Measurements from ENCODE around the gene PLEKHG4B. TPM values are rescaled to one million over a fixed set of nuclear protein-coding genes. Genes with fewer than 3 reads are reported as not detected.
"Not testable (repeated sequence)": the region's sequence is repeated elsewhere in the genome, so short reads cannot be mapped to it uniquely, and the experiment has no call there.

The PLEKHG4B gene
- total and polyA plus RNA-seq, 4 experiments from 2014 or later, result not detected

- Histone ChIP-seq H3K36me3 (ENCODE audit: insufficient read depth, low read length) (no peaks in the 10 kb centered on the region), H3K27ac (ENCODE audit: low read depth, low read length) (no peak overlapping the region), H3K27me3 (ENCODE audit: insufficient read depth, low read length) (no peaks in the 10 kb centered on the region), H3K4me1 (ENCODE audit: insufficient read depth, low read length) (no peaks in the 10 kb centered on the region), H3K4me3 (ENCODE audit: low read length in 2 of 2) (no peak overlapping the region), H3K9me3 (ENCODE audit: control insufficient read depth in 1 of 2, low read length in 2 of 2) (no peaks in the 10 kb centered on the region)
- no peak for DNase-seq
- ChIA-PET CTCF (ENCODE audit: partially characterized antibody) (interaction anchor here (0.9 kb wide), 1 partner anchor 24 kb away, joined by 4 read pairs; no protein-coding TSS in a partner anchor), POLR2A (ENCODE audit: partially characterized antibody) (no interaction called here)
- Mint-ChIP-seq H3K4me1 (no peaks in the 10 kb centered on the region), H3K9me3 (peaks cover 0 to 2% (median 0%) of the 10 kb centered on the region in 8 donors), H3K4me3 (no peak overlapping the region), H3K27ac (no peak overlapping the region), H3K36me3 (no peaks in the 10 kb centered on the region), H3K27me3 (peaks cover 8 to 14% of the 10 kb centered on the region in 2 donors)
- intact Hi-C loops (cut with micrococcal nuclease), result no loop called here
These were observed 72.3 kb downstream of the PLEKHG4B start for GRCh38 chr5:164244-164643.

DNA sequence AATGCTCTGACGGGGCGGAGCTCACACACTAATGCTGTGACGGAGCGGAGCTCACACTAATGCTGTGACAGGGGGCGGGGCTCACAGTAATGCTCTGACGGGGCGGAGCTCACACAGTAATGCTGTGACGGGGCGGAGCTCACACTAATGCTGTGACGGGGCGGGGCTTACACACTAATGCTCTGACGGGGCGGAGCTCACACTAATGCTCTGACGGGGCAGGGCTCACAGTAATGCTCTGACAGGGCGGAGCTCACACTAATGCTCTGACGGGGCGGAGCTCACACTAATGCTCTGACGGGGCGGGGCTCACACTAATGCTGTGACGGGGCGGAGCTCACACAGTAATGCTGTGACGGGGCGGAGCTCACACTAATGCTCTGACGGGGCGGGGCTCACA, 72.8 kb downstream of the PLEKHG4B start:
- H3K9me3 Mint-ChIP-seq; H3K36me3 ChIP-seq (ENCODE audit: insufficient read depth, low read length); H3K36me3 Mint-ChIP-seq; H3K4me1 ChIP-seq (ENCODE audit: insufficient read depth, low read length); H3K4me3 Mint-ChIP-seq; DNase-seq; H3K4me3 ChIP-seq (ENCODE audit: low read length in 2 of 2); intact Hi-C loops (cut with micrococcal nuclease); H3K27ac Mint-ChIP-seq; H3K4me1 Mint-ChIP-seq; H3K27ac ChIP-seq (ENCODE audit: low read depth, low read length); POLR2A ChIA-PET (ENCODE audit: partially characterized antibody); H3K27me3 Mint-ChIP-seq; H3K9me3 ChIP-seq (ENCODE audit: control insufficient read depth in 1 of 2, low read length in 2 of 2); H3K27me3 ChIP-seq (ENCODE audit: insufficient read depth, low read length): not testable (repeated sequence)
- CTCF ChIA-PET (ENCODE audit: partially characterized antibody), result interaction anchor here (0.9 kb wide), 1 partner anchor 24 kb away, joined by 4 read pairs; no protein-coding TSS in a partner anchor

DNA sequence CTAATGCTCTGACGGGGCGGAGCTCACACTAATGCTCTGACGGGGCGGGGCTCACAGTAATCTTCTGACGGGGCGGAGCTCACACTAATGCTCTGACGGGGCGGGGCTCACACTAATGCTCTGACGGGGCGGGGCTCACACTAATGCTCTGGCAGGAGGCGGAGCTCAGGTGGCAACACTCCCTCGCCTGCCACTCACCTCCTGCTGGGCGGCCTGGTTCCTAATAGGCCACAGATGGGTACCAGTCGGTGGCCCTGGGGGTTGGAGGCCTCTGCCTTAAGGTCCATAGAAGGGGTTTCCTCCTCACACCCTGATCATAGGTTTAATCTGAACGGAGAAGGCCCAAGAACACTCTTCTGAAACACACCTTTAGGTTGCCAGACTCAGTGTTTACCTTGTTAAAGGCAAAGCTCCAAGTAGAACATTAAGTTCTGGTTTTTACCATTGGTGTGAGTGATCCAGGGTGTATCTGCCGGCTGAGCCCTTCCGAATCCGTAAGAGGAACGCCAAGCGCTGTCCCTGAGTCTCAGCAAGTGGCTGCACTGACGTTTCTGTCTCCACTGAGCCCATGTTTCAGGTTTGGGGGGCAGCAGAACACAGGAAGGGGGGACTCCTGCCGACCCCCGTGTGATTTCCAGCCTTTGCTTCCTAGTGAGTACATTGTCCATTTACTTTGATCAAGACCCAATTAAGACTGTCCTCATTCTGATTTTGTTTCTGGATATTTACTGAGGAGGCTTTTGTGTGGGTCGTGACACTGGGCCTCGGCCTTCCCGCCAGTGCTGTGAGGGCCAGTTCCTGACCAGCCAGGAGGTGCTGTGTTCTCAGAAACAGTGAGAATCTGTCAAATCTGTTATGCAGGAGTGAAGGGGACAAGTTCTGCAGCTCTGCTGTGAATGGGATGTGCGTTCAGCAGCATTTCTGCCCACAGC, 74.7 kb downstream of the PLEKHG4B start:
- H3K27ac Mint-ChIP-seq, result no peak overlapping the region

DNA sequence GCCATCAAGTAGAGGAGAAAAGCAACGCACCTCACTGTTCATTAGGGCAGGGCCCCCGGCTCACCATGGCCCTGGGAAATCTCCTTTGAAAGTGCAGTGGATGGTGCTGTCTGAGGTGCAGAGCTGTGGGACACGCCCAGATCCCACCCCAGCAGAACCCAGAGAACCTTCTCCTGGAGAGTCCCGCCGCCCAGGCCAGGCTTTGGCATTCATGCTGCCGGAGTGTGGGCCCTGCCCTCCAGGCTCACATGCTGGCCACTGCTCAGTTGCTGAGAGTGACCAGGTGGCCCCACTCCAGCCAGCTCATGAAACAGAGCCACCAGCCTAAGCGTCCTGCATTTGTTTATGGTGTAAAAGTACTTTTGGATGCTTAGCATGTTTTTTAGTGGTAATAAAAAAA, 75.5 kb downstream of the PLEKHG4B start:
- Mint-ChIP-seq H3K27me3 (peaks cover 0 to 2% of the 10 kb centered on the region in 2 donors), H3K27ac (no peak overlapping the region)

More for the DNA sequence above, 74.7 kb downstream of the PLEKHG4B start:
- Histone ChIP-seq H3K9me3 (ENCODE audit: control insufficient read depth in 1 of 2, low read length in 2 of 2) (no peaks in the 10 kb centered on the region), H3K4me1 (ENCODE audit: insufficient read depth, low read length) (no peaks in the 10 kb centered on the region), H3K4me3 (ENCODE audit: low read length in 2 of 2) (no peak overlapping the region), H3K36me3 (ENCODE audit: insufficient read depth, low read length) (no peaks in the 10 kb centered on the region), H3K27me3 (ENCODE audit: insufficient read depth, low read length) (no peaks in the 10 kb centered on the region), H3K27ac (ENCODE audit: low read depth, low read length) (no peak overlapping the region)
- H3K36me3 Mint-ChIP-seq, result no peaks in the 10 kb centered on the region
- intact Hi-C loops (cut with micrococcal nuclease), result no loop called here
- CTCF ChIA-PET (ENCODE audit: partially characterized antibody), result no interaction called here
- no peak overlapping the region for H3K4me3 Mint-ChIP-seq
- no peak for DNase-seq
- H3K4me1 Mint-ChIP-seq, result no peaks in the 10 kb centered on the region
- H3K9me3 Mint-ChIP-seq, result no peaks in the 10 kb centered on the region
- H3K27me3 Mint-ChIP-seq, result peaks cover 0 to 2% of the 10 kb centered on the region in 2 donors
- POLR2A ChIA-PET (ENCODE audit: partially characterized antibody), result no interaction called here

DNA sequence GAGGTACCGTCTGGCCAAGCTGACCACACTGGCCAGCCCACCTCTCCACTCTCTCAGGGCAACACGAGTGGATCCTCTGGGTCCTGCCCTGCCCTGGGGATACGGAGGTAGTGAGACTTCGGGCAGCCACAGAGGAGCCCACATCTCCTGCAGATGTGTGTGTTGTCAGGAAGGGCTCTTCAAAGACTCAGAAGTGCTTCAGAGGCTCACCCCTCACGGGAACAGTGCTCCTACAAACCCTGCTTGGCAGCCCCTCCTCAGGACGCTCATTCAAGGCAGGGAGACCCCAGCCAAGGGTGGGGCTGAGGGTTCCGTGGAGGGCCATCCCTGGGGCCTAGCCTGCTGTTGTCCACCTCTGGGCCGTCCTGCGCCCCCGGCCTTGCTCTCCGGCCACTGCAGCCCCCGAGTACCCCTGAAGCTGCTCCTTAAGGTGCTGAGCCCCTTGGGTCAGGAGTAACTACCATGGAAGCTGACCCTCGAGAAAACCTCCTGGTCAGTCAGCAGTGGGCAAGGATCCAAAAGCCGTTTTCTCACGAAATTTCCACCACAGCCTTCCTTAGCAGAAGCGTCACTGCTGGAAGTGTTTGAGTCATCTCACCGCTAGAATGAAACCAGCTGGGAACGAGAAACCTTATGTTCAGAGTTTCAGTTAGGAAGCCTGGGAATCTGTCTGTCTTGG, 76.2 kb downstream of the PLEKHG4B start:
- H3K27ac Mint-ChIP-seq, result no peak overlapping the region
- CTCF ChIA-PET (ENCODE audit: partially characterized antibody), result no interaction called here
- H3K27me3 Mint-ChIP-seq, result peaks cover 0 to 5% of the 10 kb centered on the region in 2 donors
- H3K4me1 Mint-ChIP-seq, result no peaks in the 10 kb centered on the region
- no peak overlapping the region for H3K4me3 Mint-ChIP-seq
- Histone ChIP-seq H3K4me3 (ENCODE audit: low read length in 2 of 2) (no peak overlapping the region), H3K4me1 (ENCODE audit: insufficient read depth, low read length) (no peaks in the 10 kb centered on the region), H3K27me3 (ENCODE audit: insufficient read depth, low read length) (no peaks in the 10 kb centered on the region), H3K36me3 (ENCODE audit: insufficient read depth, low read length) (no peaks in the 10 kb centered on the region), H3K27ac (ENCODE audit: low read depth, low read length) (no peak overlapping the region), H3K9me3 (ENCODE audit: control insufficient read depth in 1 of 2, low read length in 2 of 2) (no peaks in the 10 kb centered on the region)
- H3K9me3 Mint-ChIP-seq, result no peaks in the 10 kb centered on the region
- POLR2A ChIA-PET (ENCODE audit: partially characterized antibody), result no interaction called here
- intact Hi-C loops (cut with micrococcal nuclease), result no loop called here
- DNase-seq, result no peak
- H3K36me3 Mint-ChIP-seq, result no peaks in the 10 kb centered on the region

More for the DNA sequence above, 75.5 kb downstream of the PLEKHG4B start:
- Mint-ChIP-seq H3K4me1 (no peaks in the 10 kb centered on the region), H3K4me3 (no peak overlapping the region), H3K36me3 (no peaks in the 10 kb centered on the region), H3K9me3 (no peaks in the 10 kb centered on the region)
- H3K27me3 ChIP-seq (ENCODE audit: insufficient read depth, low read length), result no peaks in the 10 kb centered on the region
- ChIA-PET CTCF (ENCODE audit: partially characterized antibody) (no interaction called here), POLR2A (ENCODE audit: partially characterized antibody) (no interaction called here)
- H3K4me1 ChIP-seq (ENCODE audit: insufficient read depth, low read length), result no peaks in the 10 kb centered on the region
- intact Hi-C loops (cut with micrococcal nuclease), result no loop called here
- no peaks in the 10 kb centered on the region for H3K9me3 ChIP-seq (ENCODE audit: control insufficient read depth in 1 of 2, low read length in 2 of 2)
- H3K4me3 ChIP-seq (ENCODE audit: low read length in 2 of 2), result no peak overlapping the region
- no peak overlapping the region for H3K27ac ChIP-seq (ENCODE audit: low read depth, low read length)
- no peak for DNase-seq
- no peaks in the 10 kb centered on the region for H3K36me3 ChIP-seq (ENCODE audit: insufficient read depth, low read length)

DNA sequence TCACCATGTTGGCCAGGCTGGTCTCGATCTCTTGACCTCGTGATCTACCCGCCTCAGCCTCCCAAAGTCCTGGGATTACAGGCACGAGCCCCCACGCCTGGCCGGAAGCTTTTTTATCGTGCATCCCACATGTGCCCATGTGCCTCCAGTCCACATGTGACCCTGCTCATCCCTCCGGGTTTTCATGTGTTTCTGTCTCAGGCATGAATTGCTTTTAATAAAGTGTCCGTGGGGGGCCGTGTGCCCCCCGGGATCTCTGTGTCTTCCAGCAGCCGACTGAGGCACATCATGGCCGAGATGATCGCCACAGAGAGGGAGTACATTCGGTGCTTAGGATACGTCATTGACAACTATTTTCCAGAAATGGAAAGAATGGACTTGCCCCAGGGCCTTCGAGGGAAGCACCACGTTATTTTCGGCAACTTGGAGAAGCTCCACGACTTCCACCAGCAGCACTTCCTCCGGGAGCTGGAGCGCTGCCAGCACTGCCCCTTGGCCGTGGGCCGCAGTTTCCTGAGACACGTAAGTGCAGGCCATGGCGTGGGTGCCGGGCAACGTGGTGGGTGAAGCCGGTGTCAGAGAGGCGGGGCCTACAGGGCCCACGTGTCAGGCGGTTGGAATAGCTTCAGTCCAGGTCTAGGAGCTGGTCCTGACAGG, 77.2 kb downstream of the PLEKHG4B start:
- no peaks in the 10 kb centered on the region for H3K4me1 Mint-ChIP-seq
- CTCF ChIA-PET (ENCODE audit: partially characterized antibody), result no interaction called here
- H3K36me3 ChIP-seq (ENCODE audit: insufficient read depth, low read length), result no peaks in the 10 kb centered on the region
- intact Hi-C loops (cut with micrococcal nuclease), result no loop called here
- no peaks in the 10 kb centered on the region for H3K36me3 Mint-ChIP-seq
- H3K9me3 Mint-ChIP-seq, result no peaks in the 10 kb centered on the region
- H3K27me3 ChIP-seq (ENCODE audit: insufficient read depth, low read length), result no peaks in the 10 kb centered on the region
- no peak overlapping the region for H3K27ac ChIP-seq (ENCODE audit: low read depth, low read length)
- H3K4me1 ChIP-seq (ENCODE audit: insufficient read depth, low read length), result no peaks in the 10 kb centered on the region
- no peak overlapping the region for H3K27ac Mint-ChIP-seq
- no peaks in the 10 kb centered on the region for H3K9me3 ChIP-seq (ENCODE audit: control insufficient read depth in 1 of 2, low read length in 2 of 2)
- no peak overlapping the region for H3K4me3 Mint-ChIP-seq
- peaks cover 0 to 5% of the 10 kb centered on the region in 2 donors for H3K27me3 Mint-ChIP-seq
- H3K4me3 ChIP-seq (ENCODE audit: low read length in 2 of 2), result no peak overlapping the region
- DNase-seq, result no peak
- POLR2A ChIA-PET (ENCODE audit: partially characterized antibody), result no interaction called here

GRCh38 chr5:169728-170094, 77.7 kb downstream of the PLEKHG4B start:
- Histone ChIP-seq H3K36me3 (ENCODE audit: insufficient read depth, low read length) (no peaks in the 10 kb centered on the region), H3K4me3 (ENCODE audit: low read length in 2 of 2) (no peak overlapping the region), H3K27me3 (ENCODE audit: insufficient read depth, low read length) (no peaks in the 10 kb centered on the region), H3K4me1 (ENCODE audit: insufficient read depth, low read length) (no peaks in the 10 kb centered on the region), H3K27ac (ENCODE audit: low read depth, low read length) (no peak overlapping the region), H3K9me3 (ENCODE audit: control insufficient read depth in 1 of 2, low read length in 2 of 2) (no peaks in the 10 kb centered on the region)
- Mint-ChIP-seq H3K4me1 (no peaks in the 10 kb centered on the region), H3K9me3 (no peaks in the 10 kb centered on the region), H3K27me3 (peaks cover 3 to 5% of the 10 kb centered on the region in 2 donors), H3K36me3 (no peaks in the 10 kb centered on the region), H3K4me3 (no peak overlapping the region), H3K27ac (no peak overlapping the region)
- intact Hi-C loops (cut with micrococcal nuclease), result no loop called here
- ChIA-PET POLR2A (ENCODE audit: partially characterized antibody) (no interaction called here), CTCF (ENCODE audit: partially characterized antibody) (no interaction called here)
- no peak for DNase-seq

All from CD4-positive, alpha-beta memory T cell (primary cell).